Vagina (tissue), 2 donors: Measurements from ENCODE around the gene KRT31.
A peak's percentile ranks its signal among the peaks of the same experiment; 100 is the strongest.

ENCODE experiments used
- CTCF ChIP-seq, 3 experiments: fragments of 450-650 bp in 2 of 3; fragments of 200-600 bp in 1 of 3; sonication (generic) in 1 of 3; IDR thresholded peaks; one replicate each; pipeline ENCODE4 v1.5.1; 2017 to 2019; ENCODE audit warnings: antibody characterized with exemption in 3 of 3, mild to moderate bottlenecking in 2 of 3, moderate library complexity in 2 of 3
- POLR2AphosphoS5 ChIP-seq, 2 donors: sonication (generic); formaldehyde crosslinking; IDR thresholded peaks; one replicate each; pipeline ENCODE4 v1.9.0; 2017; ENCODE audit warnings: antibody characterized with exemption in 2 of 2, mild to moderate bottlenecking in 2 of 2, low read depth in 1 of 2; ENCODE audit not compliant: insufficient read depth in 1 of 2

GRCh38 chr17:41421116-41421515 lies 23.7 kb upstream of the KRT31 start:
- TF ChIP-seq CTCF (IDR thresholded peaks at IDR 0.05) (no peak), POLR2AphosphoS5 (IDR thresholded peaks at IDR 0.05; ENCODE audit: insufficient read depth in 1 of 2, low read depth in 1 of 2) (peak; percentile 46 to 65)
